IMR-90 (cell line): Measurements from ENCODE around the gene RHPN2. TPM values are rescaled to one million over a fixed set of nuclear protein-coding genes. Genes with fewer than 3 reads are reported as not detected.

ENCODE experiments used
- ATAC-seq: fragments of 200-7000 bp; cut with Tn5 transposase; 2 replicates; pipeline ENCODE4 v1.9.1; 2020; ENCODE audit warnings: low read depth, mild to moderate bottlenecking, moderate library complexity
- BruUV-seq: library from RNA; stranded (reverse); fragments of 400-500 nt; replicated peaks from 2 replicates; lab custom pipeline; 2021; lab: Mats Ljungman, UMichigan
- CTCF ChIA-PET: fragments of 300-600 bp; formaldehyde crosslinking; extraction: SDS; loops from one replicate; lab custom pipeline; 2021; ENCODE audit warnings: antibody characterized with exemption; lab: Yijun Ruan, JAX
- POLR2A ChIA-PET: fragments of 300-600 bp; sonication (Branson Sonifier 250); formaldehyde crosslinking; loops from one replicate; lab custom pipeline; 2022; ENCODE audit warnings: antibody characterized with exemption; ENCODE audit not compliant: unreplicated experiment; lab: Charles Lee
- DNase-seq: peaks from one replicate; pipeline ENCODE4 v3.0.0; 2013
- H2AFZ ChIP-seq: replicated peaks from 2 replicates; pipeline ENCODE3; 2013; ENCODE audit warnings: low read length, mild to moderate bottlenecking; ENCODE audit not compliant: poor library complexity
- H2AK5ac ChIP-seq: 2 replicates; pipeline ENCODE4 v1.6.1; 2013; ENCODE audit warnings: low read depth, low read length, inconsistent platforms
- H2AK9ac ChIP-seq: replicated peaks from 2 replicates; pipeline ENCODE3; 2013; ENCODE audit warnings: mild to moderate bottlenecking, low read depth, low read length, moderate library complexity; ENCODE audit not compliant: poor library complexity
- H2BK120ac ChIP-seq: 2 replicates; pipeline ENCODE4 v1.6.1; 2013; ENCODE audit warnings: low read depth, low read length, inconsistent platforms
- H2BK15ac ChIP-seq: 3 replicates; pipeline ENCODE4 v1.6.1; 2013; ENCODE audit warnings: low read depth, low read length, inconsistent platforms
- H2BK20ac ChIP-seq: 2 replicates; pipeline ENCODE4 v1.6.1; 2013; ENCODE audit warnings: low read depth, mild to moderate bottlenecking, inconsistent platforms, low read length, moderate library complexity
- H2BK5ac ChIP-seq: 2 replicates; pipeline ENCODE4 v1.6.1; 2013; ENCODE audit warnings: mild to moderate bottlenecking, low read depth, low read length, inconsistent platforms; ENCODE audit not compliant: poor library complexity, severe bottlenecking
- H3K14ac ChIP-seq: replicated peaks from 2 replicates; pipeline ENCODE4 v1.6.1; 2013; ENCODE audit warnings: low read depth, low read length, inconsistent platforms
- H3K18ac ChIP-seq: 2 replicates; pipeline ENCODE4 v1.6.1; 2013; ENCODE audit warnings: low read depth, low read length, control low read depth
- H3K23ac ChIP-seq: 2 replicates; pipeline ENCODE4 v1.6.1; 2013; ENCODE audit warnings: low read depth, low read length, inconsistent platforms
- H3K27ac ChIP-seq: 2 replicates; pipeline ENCODE4 v1.5.1; 2013; ENCODE audit warnings: mild to moderate bottlenecking, control low read depth, low read length; ENCODE audit not compliant: insufficient read depth
- H3K27me3 ChIP-seq: 2 replicates; pipeline ENCODE4 v1.6.1; 2013; ENCODE audit warnings: low read length; ENCODE audit not compliant: control insufficient read depth, insufficient read depth
- H3K36me3 ChIP-seq: 2 replicates; pipeline ENCODE4 v1.6.1; 2013; ENCODE audit warnings: low read length, mixed read lengths; ENCODE audit not compliant: control insufficient read depth, insufficient read depth
- H3K4ac ChIP-seq: 2 replicates; pipeline ENCODE4 v1.6.1; 2013; ENCODE audit warnings: low read depth, low read length, inconsistent platforms
- H3K4me1 ChIP-seq: 2 replicates; pipeline ENCODE4 v1.6.1; 2013; ENCODE audit warnings: low read length, mixed read lengths; ENCODE audit not compliant: control insufficient read depth, insufficient read depth
- H3K4me2 ChIP-seq: 2 replicates; pipeline ENCODE4 v1.6.1; 2013; ENCODE audit warnings: low read depth, mild to moderate bottlenecking, control low read depth, low read length, moderate library complexity
- H3K4me3 ChIP-seq: 2 replicates; pipeline ENCODE4 v1.5.1; 2013; ENCODE audit warnings: low read depth, mild to moderate bottlenecking, control low read depth, low read length, moderate library complexity; ENCODE audit not compliant: insufficient read depth
- H3K56ac ChIP-seq: 2 replicates; pipeline ENCODE4 v1.6.1; 2013; ENCODE audit warnings: low read length, inconsistent platforms; ENCODE audit not compliant: insufficient read depth; ENCODE audit errors: extremely low read depth
- H3K79me1 ChIP-seq, 2 experiments: 2 replicates each; pipeline ENCODE4 v1.6.1; 2013; ENCODE audit warnings: low read length in 2 of 2, inconsistent platforms in 1 of 2, low read depth in 1 of 2
- H3K9ac ChIP-seq: 2 replicates; pipeline ENCODE4 v1.6.1; 2013; ENCODE audit warnings: low read depth, low read length, control low read depth
- H3K9me1 ChIP-seq: 2 replicates; pipeline ENCODE4 v1.6.1; 2013; ENCODE audit warnings: low read length, inconsistent platforms; ENCODE audit not compliant: insufficient read depth
- H3K9me3 ChIP-seq: 2 replicates; pipeline ENCODE4 v1.6.1; 2013; ENCODE audit warnings: low read length; ENCODE audit not compliant: control insufficient read depth, insufficient read depth
- H4K20me1 ChIP-seq: 2 replicates; pipeline ENCODE4 v1.6.1; 2013; ENCODE audit warnings: low read length, inconsistent platforms; ENCODE audit not compliant: insufficient read depth
- H4K5ac ChIP-seq: 2 replicates; pipeline ENCODE4 v1.6.1; 2013; ENCODE audit warnings: mild to moderate bottlenecking, low read depth, low read length, control low read depth
- H4K8ac ChIP-seq, 2 experiments: 2 replicates each; pipeline ENCODE4 v1.6.1; 2013; ENCODE audit warnings: low read depth in 2 of 2, low read length in 2 of 2, control low read depth in 1 of 2, inconsistent platforms in 1 of 2
- H4K91ac ChIP-seq: 2 replicates; pipeline ENCODE4 v1.6.1; 2013; ENCODE audit warnings: low read depth, low read length, inconsistent platforms; ENCODE audit not compliant: insufficient read depth
- BHLHE40 ChIP-seq: fragments of 150-350 bp; IDR thresholded peaks from 2 replicates; pipeline ENCODE4 v1.6.1; 2016; ENCODE audit warnings: mild to moderate bottlenecking, low read depth, low read length
- CEBPB ChIP-seq: IDR thresholded peaks from 2 replicates; pipeline ENCODE4 v1.6.1; 2012; ENCODE audit warnings: low read depth, low read length, improper control_type of control experiment
- CHD1 ChIP-seq: IDR thresholded peaks from 2 replicates; pipeline ENCODE4 v1.6.1; 2012; ENCODE audit warnings: low read depth, low read length, improper control_type of control experiment
- CTCF ChIP-seq: conservative IDR thresholded peaks from 2 replicates; pipeline ENCODE4 v1.5.1; 2012; ENCODE audit warnings: mild to moderate bottlenecking, low read depth, low read length, improper control_type of control experiment
- ELK1 ChIP-seq: fragments of 150-350 bp; IDR thresholded peaks from 2 replicates; pipeline ENCODE4 v1.6.1; 2016; ENCODE audit warnings: low read depth, mild to moderate bottlenecking, low read length, moderate library complexity, borderline replicate concordance
- FOS ChIP-seq: fragments of 150-350 bp; IDR thresholded peaks from 2 replicates; pipeline ENCODE4 v1.6.1; 2016; ENCODE audit warnings: low read depth, low read length
- MAFK ChIP-seq: IDR thresholded peaks from 2 replicates; pipeline ENCODE4 v1.6.1; 2012; ENCODE audit warnings: low read depth, low read length, improper control_type of control experiment
- MAZ ChIP-seq: IDR thresholded peaks from 2 replicates; pipeline ENCODE4 v1.6.1; 2012; ENCODE audit warnings: low read depth, mild to moderate bottlenecking, low read length, improper control_type of control experiment, moderate library complexity, borderline replicate concordance
- MXI1 ChIP-seq: IDR thresholded peaks from 2 replicates; pipeline ENCODE4 v1.6.1; 2012; ENCODE audit warnings: low read depth, mild to moderate bottlenecking, low read length, moderate library complexity, borderline replicate concordance
- NFE2L2 ChIP-seq: fragments of 150-350 bp; IDR thresholded peaks from 2 replicates; pipeline ENCODE4 v1.6.1; 2016; ENCODE audit warnings: low read depth, mild to moderate bottlenecking, low read length
- POLR2A ChIP-seq: IDR thresholded peaks from 2 replicates; pipeline ENCODE4 v1.6.1; 2012; ENCODE audit warnings: mild to moderate bottlenecking, low read depth, low read length
- RAD21 ChIP-seq: IDR thresholded peaks from 2 replicates; pipeline ENCODE4 v1.6.1; 2012; ENCODE audit warnings: low read length, improper control_type of control experiment
- RCOR1 ChIP-seq: IDR thresholded peaks from 2 replicates; pipeline ENCODE4 v1.6.1; 2012; ENCODE audit warnings: mild to moderate bottlenecking, low read length, improper control_type of control experiment; ENCODE audit not compliant: insufficient replicate concordance
- RFX5 ChIP-seq: IDR thresholded peaks from 2 replicates; pipeline ENCODE4 v1.8.0; 2012; ENCODE audit warnings: low read depth, mild to moderate bottlenecking, low read length, moderate library complexity
- SMC3 ChIP-seq: fragments of 150-350 bp; IDR thresholded peaks from 2 replicates; pipeline ENCODE4 v1.6.1; 2016; ENCODE audit warnings: low read depth, mild to moderate bottlenecking, antibody characterized with exemption, low read length, moderate library complexity
- USF2 ChIP-seq: fragments of 150-350 bp; IDR thresholded peaks from 2 replicates; pipeline ENCODE4 v1.6.1; 2017; ENCODE audit warnings: mild to moderate bottlenecking, antibody characterized with exemption, low read length, low read depth
- WGBS, 2 experiments: methylation state at CpG; one replicate each; pipeline versions ENCODE4 v1.1.5 to v1.1.7; 2013; ENCODE audit warnings: missing lambda C conversion rate in 2 of 2; ENCODE audit not compliant: insufficient read length in 1 of 2; ENCODE audit errors: extremely low coverage in 2 of 2; 5-methylcytosine and 5-hydroxymethylcytosine counted together
- dilution Hi-C: fragments of 300-500 bp; cut with HindIII; formaldehyde crosslinking; loops from one replicate; pipeline ENCODE4 v1.14.3; 2018; ENCODE audit warnings: low sequenced_read_pairs; ENCODE audit not compliant: unreplicated experiment
- in situ Hi-C: fragments of 300-500 bp; cut with MboI; formaldehyde crosslinking; loops from 3 replicates; pipeline ENCODE4 v1.14.3; 2019; ENCODE audit warnings: low sequenced_read_pairs, inconsistent platforms, mixed read lengths
- intact Hi-C: fragments of 100-400 bp; cut with micrococcal nuclease; formaldehyde crosslinking; loops from 2 replicates; pipeline ENCODE4 v1.10.0; 2022
- polyA plus RNA-seq, 3 experiments: library from polyadenylated mRNA; depleted of rRNA; stranded (reverse); fragments of >200 nt; gene quantifications; 2 replicates each; pipeline ENCODE4 v1.2.3, GENCODE V29; 2012; ENCODE audit warnings: low replicate concordance in 1 of 3
- total RNA-seq: library from RNA; depleted of rRNA; stranded (reverse); fragments of >200 nt; gene quantifications from 2 replicates; pipeline ENCODE4 v1.2.3, GENCODE V29; 2012

The RHPN2 gene
- total and polyA plus RNA-seq, 2 of the 4 experiments (the other 2 are of a cell fraction) = 2.3 to 4.0 TPM

GRCh38 chr19:32935629-32936028 lies 129.1 kb downstream of the RHPN2 start:
- in situ Hi-C loops = no loop called here
- H3K9me1 ChIP-seq = no peaks in the 10 kb centered on the region; the same call in 1 of the 2 replicates
- H3K18ac ChIP-seq = no peak overlapping the region
- no peak overlapping the region for H3K23ac ChIP-seq
- ChIA-PET POLR2A (interaction anchor here (0.6 kb wide), 1 partner anchor 320 kb away, joined by 3 read pairs; no protein-coding TSS in a partner anchor), CTCF (interaction anchor here (0.6 kb wide), 1 partner anchor 20 kb away, joined by 3 read pairs; no protein-coding TSS in a partner anchor)
- no peaks in the 10 kb centered on the region for H3K79me1 ChIP-seq
- H3K27ac ChIP-seq = no peak overlapping the region
- H2AK5ac ChIP-seq = no peak overlapping the region
- WGBS, 2 experiments = 89% methylated on average over 4 of the region's 9 CpGs; no CpG with 5 or more reads in 1 of the 2 experiments
- H2BK120ac ChIP-seq = no peak overlapping the region
- no TSS peak for BruUV-seq
- H4K8ac ChIP-seq = no peak overlapping the region
- no peak overlapping the region for H3K4ac ChIP-seq
- no peak overlapping the region for H2BK15ac ChIP-seq
- dilution Hi-C loops = no loop called here
- H3K4me3 ChIP-seq = no peak overlapping the region
- H2AK9ac ChIP-seq = no peak overlapping the region
- H3K36me3 ChIP-seq = peaks cover 21% of the 10 kb centered on the region
- H3K9ac ChIP-seq = no peak overlapping the region
- H3K56ac ChIP-seq = no peak overlapping the region
- no peak overlapping the region for H3K14ac ChIP-seq
- TF ChIP-seq FOS = no peak
- no peak for TF ChIP-seq CHD1
- no peak for TF ChIP-seq MAZ
- TF ChIP-seq ELK1 = no peak
- no peak for TF ChIP-seq RFX5
- TF ChIP-seq SMC3 = no peak
- no peak for TF ChIP-seq MAFK
- TF ChIP-seq POLR2A = no peak
- TF ChIP-seq CTCF = no peak
- TF ChIP-seq BHLHE40 = no peak
- TF ChIP-seq CEBPB = no peak
- no peak for TF ChIP-seq RCOR1
- TF ChIP-seq RAD21 = no peak
- TF ChIP-seq NFE2L2 = no peak
- no peak for TF ChIP-seq USF2
- TF ChIP-seq MXI1 = no peak
- H3K4me1 ChIP-seq = no peaks in the 10 kb centered on the region
- intact Hi-C loops = no loop called here
- H4K5ac ChIP-seq = no peak overlapping the region
- H2BK5ac ChIP-seq = no peak overlapping the region
- no peaks in the 10 kb centered on the region for H3K27me3 ChIP-seq
- H4K91ac ChIP-seq = no peak overlapping the region
- no peaks in the 10 kb centered on the region for H4K20me1 ChIP-seq
- no peaks in the 10 kb centered on the region for H3K9me3 ChIP-seq
- no peak overlapping the region for H2BK20ac ChIP-seq
- H3K4me2 ChIP-seq = no peak overlapping the region
- H2AFZ ChIP-seq = no peak overlapping the region
- ATAC-seq (no peak), DNase-seq (no peak)
